ENCODE results near the gene HRH2. TPM values are rescaled to one million over a fixed set of nuclear protein-coding genes. Genes with fewer than 3 reads are reported as not detected.

The HRH2 gene
- total RNA-seq, 1 experiment from 2014 or later: 3.3 TPM

- Histone ChIP-seq H2BK20ac (ENCODE audit: low read depth, low read length, poor library complexity, severe bottlenecking) (no peak overlapping the region), H2AFZ (ENCODE audit: low read length) (no peak overlapping the region), H3K4ac (ENCODE audit: low read depth, low read length) (no peak overlapping the region), H3K18ac (ENCODE audit: insufficient read length, low read depth, low read length) (no peak overlapping the region), H2BK120ac (ENCODE audit: low read depth, low read length, poor library complexity, severe bottlenecking) (no peak overlapping the region), H2BK15ac (ENCODE audit: low read depth, low read length) (no peak overlapping the region), H3K9ac (ENCODE audit: extremely low read depth, insufficient read length, low read length) (no peak overlapping the region), H3K9me3 (ENCODE audit: control insufficient read depth, low read depth, low read length) (no peaks in the 10 kb centered on the region), H3T11ph (ENCODE audit: low read length) (no peak overlapping the region), H3K79me2 (ENCODE audit: insufficient read depth, low read length) (no peaks in the 10 kb centered on the region), H4K8ac (replicated peaks; ENCODE audit: insufficient read length, low read depth, low read length) (no peak overlapping the region), H3K23me2 (ENCODE audit: insufficient read length, low read depth, low read length, poor library complexity, severe bottlenecking) (no peaks in the 10 kb centered on the region), H2BK5ac (ENCODE audit: insufficient read length, low read length) (no peak overlapping the region), H3K27me3 (ENCODE audit: insufficient read depth, low read length) (no peaks in the 10 kb centered on the region), H4K91ac (ENCODE audit: insufficient read length, low read depth, low read length) (no peak overlapping the region), H4K5ac (ENCODE audit: insufficient read length, low read depth, low read length) (no peak overlapping the region), H2BK12ac (ENCODE audit: insufficient read length, low read depth, low read length) (no peak overlapping the region), H3K4me2 (ENCODE audit: insufficient read depth, insufficient read length, low read length) (no peak overlapping the region), H3K79me1 (ENCODE audit: insufficient read depth, low read depth, low read length, poor library complexity, severe bottlenecking) (no peaks in the 10 kb centered on the region), H3K27ac (ENCODE audit: insufficient read length, low read depth, low read length) (no peak overlapping the region), H3K56ac (ENCODE audit: insufficient read length, low read depth, low read length) (no peak overlapping the region), H3K23ac (ENCODE audit: insufficient read length, low read depth, low read length) (no peak overlapping the region), H2AK5ac (ENCODE audit: insufficient read length, low read length) (no peak overlapping the region), H3K4me1 (ENCODE audit: insufficient read depth, low read length) (no peaks in the 10 kb centered on the region), H3K14ac (ENCODE audit: insufficient read depth, low read length) (no peak overlapping the region), H4K20me1 (ENCODE audit: control insufficient read depth, insufficient read depth, insufficient read length) (no peaks in the 10 kb centered on the region)
- no peaks in the 10 kb centered on the region; a peak in 1 of 7 replicates for H3K36me3 Mint-ChIP-seq (ENCODE audit: insufficient read depth in 1 of 3, low read depth in 3 of 3)
- no peak overlapping the region for H3K4me3 Mint-ChIP-seq
- WGBS (ENCODE audit: extremely low coverage, insufficient read length, low lambda C conversion rate): no CpG with 5 or more reads among the region's 14 CpGs
- H3K27ac Mint-ChIP-seq: no peak overlapping the region; a peak in 1 of 7 replicates
- H3K27me3 Mint-ChIP-seq (ENCODE audit: low read depth): peaks cover 34% of the 10 kb centered on the region
- no peak for TF ChIP-seq CTCF (conservative IDR thresholded peaks at IDR 0.05)
- DNase-seq: no peak
- peaks cover 4 to 6% of the 10 kb centered on the region in 2 experiments for H3K4me1 Mint-ChIP-seq
- H3K9me3 Mint-ChIP-seq: peaks cover 0 to under 1% of the 10 kb centered on the region in 2 experiments; a peak in 2 of 5 replicates
Measured at GRCh38 chr5:175738602-175739133, 80.8 kb downstream of the HRH2 start.
